Stimulated activated CD8-positive, alpha-beta memory T cell treated with anti-CD3 and anti-CD28 coated beads, Interleukin-7, amount 100 ng/mL, for 4 hours (primary cell): ENCODE measurements around the gene SRGAP1.

Experiments used
- DNase-seq, 2 donors: peaks; one replicate each; pipeline ENCODE4 v3.0.0-alpha.2; 2020; ENCODE audit warnings: low read depth in 2 of 2

SRGAP1 gene

DNA sequence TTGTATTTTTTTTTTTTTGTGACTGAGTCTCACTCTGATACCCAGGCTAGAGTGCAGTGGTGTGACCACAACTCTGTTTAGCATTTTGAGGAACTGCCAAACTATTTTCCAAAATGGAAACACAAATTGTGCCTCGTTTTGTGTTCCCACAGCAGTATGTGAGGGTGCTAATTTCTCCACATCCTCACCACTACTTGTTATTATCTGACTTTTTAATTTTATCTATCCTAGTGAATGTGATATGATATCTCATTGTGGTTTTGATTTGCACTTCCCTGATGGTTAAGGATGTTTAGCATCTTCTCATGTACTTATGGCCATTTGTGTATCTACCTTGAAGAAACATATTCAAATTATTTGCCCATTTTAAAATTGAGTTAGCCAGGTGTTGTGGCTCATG, 62.4 kb downstream of the SRGAP1 start:
- DNase-seq: no peak

- DNase-seq: no peak
Measured at GRCh38 chr12:63907561-63907960, 63.1 kb downstream of the SRGAP1 start.

DNA sequence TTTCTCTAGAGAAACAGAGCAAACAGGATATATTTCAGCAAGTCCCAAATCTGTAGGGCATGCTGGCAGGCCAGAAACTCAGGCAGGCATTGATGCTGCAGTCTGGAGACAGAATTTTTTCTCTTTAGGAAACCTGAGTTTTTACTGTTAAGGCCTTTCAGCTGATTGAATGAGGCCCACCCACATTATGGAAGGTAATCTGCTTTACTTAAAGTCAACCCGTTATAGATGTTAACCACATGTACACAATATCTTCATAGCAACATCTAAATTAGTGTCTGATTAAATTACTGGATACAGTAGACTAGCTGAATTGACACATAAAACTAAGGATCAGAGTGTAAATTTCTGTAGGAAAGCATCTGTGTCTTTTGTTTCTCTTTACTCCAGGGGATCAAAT, 65.2 kb downstream of the SRGAP1 start:
- no peak for DNase-seq

DNA sequence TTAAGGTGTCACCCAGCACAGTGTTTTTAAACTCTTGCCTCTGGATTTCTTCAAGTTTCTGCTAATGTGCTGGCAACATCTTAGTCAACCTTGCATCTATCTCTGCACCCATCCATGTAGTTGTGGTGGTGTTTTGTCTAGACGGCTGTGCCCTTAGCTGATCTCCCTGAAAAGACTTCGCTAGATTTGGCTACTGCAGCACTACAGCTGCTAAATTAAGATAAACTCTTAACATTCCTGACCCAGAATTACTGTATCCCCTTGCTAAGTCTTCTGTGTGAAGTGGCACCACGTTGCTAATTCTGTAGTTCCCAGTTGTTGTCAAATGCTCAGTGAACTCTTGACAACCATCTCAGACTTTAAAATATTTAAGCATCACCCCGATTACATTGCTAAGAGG, 66.8 kb downstream of the SRGAP1 start:
- DNase-seq: no peak

GRCh38 chr12:63912651-63913050, 68.2 kb downstream of the SRGAP1 start:
- DNase-seq: no peak

GRCh38 chr12:63913929-63914328, 69.4 kb downstream of the SRGAP1 start:
- DNase-seq: no peak

DNA sequence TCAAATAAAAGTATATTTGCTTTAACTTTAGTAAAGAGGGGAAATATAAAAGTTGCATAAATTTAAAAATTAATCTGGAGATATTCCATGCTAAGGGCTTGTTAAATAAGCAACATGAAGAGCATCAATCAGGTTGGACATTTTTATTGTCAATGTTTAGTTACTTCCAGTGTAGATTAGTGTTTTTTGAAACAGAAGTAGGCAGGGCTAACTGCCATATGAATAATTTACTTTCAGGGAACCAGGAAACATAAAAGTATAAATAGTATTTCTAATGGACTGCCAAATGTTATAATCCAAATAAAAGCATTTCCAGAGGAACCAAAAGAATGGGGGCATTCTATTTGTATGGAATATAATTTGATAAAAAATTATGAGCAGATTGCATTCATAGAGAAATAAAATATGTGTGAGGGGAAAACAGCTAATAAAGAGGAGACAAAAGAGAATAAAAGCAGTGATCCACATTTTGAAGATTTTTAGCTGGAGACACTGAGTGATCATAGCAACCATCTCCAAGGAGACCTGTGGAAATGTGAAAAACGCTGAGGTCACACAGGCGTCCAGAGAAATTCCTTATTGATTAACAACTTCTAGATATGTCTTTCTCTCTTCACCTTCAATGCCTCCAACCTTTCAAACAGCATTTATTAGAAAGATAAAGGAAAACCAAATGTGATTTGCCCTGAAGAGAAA, 70.8 kb downstream of the SRGAP1 start:
- DNase-seq: no peak

- DNase-seq: no peak
Measured at GRCh38 chr12:63916561-63917476, 72.3 kb downstream of the SRGAP1 start.

DNA sequence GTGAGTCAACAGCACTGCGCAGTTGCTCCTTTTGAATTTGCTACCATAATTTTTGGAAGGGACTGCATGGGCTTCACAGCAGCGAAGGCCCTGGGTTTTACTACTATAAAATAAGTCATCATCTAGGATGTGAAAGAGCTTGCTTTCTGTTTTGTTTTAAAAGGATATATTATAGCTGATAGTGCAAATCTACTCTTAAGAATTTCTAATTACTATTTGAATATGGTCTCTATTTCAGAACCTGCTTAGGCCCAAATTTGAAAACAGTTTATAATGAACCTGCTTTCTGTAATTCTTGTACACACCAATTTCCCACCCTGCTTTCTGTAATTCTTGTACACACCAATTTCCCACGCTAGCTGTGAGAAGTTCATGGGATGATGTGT, 73.0 kb downstream of the SRGAP1 start:
- DNase-seq: no peak

GRCh38 chr12:63917864-63918799, 73.6 kb downstream of the SRGAP1 start:
- no peak for DNase-seq

DNA sequence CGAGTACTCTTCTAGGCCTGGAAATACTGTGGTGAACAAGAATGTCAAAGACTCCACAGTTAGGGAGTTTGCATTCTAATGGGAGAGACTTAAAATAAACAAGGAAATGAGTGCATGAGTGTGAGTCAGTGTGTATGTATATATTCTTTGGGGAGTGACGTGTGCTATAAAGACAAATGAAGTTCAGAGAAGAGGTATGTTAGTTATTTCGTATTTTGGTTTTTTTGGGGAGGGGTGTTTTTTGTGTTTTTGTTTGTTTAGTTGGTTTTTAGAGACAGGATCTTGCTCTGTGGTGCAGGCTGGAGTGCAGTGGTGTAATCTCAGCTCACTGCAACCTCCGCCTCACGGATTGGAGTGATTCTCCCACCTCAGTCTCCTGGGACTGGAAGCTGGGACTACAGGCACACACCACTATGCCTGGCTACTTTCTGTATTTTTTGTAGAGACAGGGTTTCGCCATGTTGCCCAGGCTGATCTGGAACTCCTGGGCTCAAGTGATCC, 74.3 kb downstream of the SRGAP1 start:
- no peak for DNase-seq

- no peak for DNase-seq
Measured at GRCh38 chr12:63919756-63920155, 75.3 kb downstream of the SRGAP1 start.

DNA sequence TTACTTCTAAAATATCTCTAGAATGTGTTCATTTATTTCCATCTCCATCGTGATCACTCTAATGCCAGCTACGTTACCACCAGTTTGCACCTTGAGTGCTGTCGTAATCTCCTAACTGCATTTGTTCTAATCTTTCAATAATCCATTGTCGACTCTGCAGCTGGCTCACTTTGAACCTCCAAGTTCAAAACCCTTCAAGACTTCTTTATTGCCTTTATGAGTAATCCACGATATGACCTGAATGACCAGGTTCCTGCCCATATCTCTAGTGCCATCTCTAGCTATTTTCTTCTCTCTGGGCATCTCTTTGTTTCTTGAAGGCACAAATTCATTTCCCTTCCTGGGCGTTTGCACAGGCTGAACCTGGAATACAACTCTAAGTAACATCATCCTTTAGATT, 76.7 kb downstream of the SRGAP1 start:
- DNase-seq: no peak

GRCh38 chr12:63922474-63922873, 78.0 kb downstream of the SRGAP1 start:
- DNase-seq: no peak

DNA sequence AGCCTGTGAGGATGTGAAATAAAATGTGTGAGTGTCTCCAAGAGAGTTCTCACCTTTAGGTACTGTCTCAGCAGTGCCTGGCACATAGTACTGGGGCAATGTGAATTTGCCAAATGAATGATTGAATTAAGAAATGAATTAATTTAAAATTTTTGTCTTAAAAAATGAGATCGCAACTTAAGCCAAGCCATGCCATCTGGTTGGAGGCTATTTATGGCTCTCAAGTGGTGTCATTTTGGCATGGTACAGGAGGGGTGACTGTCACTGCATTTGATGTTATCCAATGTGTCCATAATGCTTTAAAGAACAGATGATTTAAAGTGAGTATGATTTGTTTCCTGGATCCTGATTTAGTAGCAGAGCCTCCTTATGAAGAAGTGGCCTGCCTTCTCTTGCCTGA, 80.3 kb downstream of the SRGAP1 start:
- DNase-seq: no peak

DNA sequence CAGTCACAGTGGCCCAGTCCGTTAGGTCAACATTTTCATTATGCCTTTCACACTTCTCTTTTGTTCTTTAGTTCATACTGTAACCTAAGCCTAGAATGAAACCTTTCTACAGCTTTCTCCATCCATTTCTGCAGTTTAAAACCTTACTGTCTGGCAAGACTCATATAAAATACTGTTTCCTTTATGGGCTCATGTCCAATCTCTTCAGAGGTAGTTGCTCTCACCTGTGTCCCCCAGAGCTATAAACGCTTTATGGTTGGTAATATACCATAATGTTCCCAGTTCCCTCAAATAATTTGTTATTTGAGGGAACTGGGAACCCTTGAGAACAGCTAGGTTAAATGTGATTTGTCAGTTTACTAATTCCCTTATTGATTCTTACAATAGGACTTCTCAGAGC, 83.0 kb downstream of the SRGAP1 start:
- DNase-seq: no peak

DNA sequence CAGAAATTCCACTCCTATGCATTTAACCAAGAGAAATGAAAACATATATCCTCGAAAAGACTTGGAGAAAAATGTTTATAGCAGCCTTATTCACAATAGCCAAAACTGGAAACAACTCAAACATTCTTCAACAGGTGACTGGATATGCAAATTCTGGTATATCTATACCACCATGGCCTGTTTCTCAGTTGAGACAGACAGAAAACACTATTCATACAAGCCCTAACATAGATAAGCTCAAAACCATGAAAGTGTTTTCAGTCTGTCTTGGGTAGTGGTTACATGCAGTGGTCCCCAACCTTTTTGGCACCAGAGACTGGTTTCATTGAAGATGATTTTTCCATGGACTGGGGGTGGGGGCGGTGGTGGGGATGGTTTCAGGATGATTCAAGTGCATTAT, 83.8 kb downstream of the SRGAP1 start:
- DNase-seq: no peak

- DNase-seq: no peak
Measured at GRCh38 chr12:63929426-63929825, 84.9 kb downstream of the SRGAP1 start.

- no peak for DNase-seq
Measured at GRCh38 chr12:63930971-63931370, 86.5 kb downstream of the SRGAP1 start.

DNA sequence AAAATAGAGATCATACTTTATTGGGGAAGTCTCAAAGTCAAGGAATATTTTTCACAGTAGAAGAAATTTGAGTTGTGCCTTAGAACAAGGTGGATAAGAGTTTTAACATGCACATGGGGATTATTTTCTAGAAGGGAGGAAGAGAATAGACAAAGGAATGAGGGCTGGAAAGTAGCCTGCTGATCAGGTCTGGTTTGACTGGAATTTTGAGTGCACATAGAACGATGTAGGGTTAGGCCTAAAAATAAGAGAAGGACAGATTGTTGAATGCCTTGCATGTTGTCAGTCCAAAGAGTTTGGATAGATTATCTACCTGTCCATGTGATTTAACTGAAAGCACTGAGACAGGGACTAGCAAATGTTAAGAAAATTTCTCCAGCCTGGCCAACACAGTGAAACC, 87.2 kb downstream of the SRGAP1 start:
- DNase-seq: no peak

DNA sequence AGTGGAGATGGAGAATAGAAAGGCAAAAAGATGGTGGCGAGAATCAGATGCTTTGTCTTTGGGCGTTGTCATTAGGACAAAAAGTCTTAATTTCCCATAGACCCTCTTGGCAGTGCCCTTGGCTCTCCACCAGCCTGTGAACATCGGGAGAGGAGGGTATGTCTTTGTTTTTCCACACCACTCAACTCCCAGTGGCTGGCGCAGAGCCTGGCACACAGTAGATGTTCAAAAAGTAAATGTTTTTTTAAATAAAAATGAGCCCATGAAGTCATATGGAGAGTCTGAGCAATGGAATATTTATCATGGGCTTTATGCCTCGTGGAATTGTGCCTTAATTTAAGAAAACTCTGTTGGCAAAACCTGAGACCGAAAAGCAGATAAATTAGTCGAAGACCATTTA, 90.4 kb downstream of the SRGAP1 start:
- no peak for DNase-seq

DNA sequence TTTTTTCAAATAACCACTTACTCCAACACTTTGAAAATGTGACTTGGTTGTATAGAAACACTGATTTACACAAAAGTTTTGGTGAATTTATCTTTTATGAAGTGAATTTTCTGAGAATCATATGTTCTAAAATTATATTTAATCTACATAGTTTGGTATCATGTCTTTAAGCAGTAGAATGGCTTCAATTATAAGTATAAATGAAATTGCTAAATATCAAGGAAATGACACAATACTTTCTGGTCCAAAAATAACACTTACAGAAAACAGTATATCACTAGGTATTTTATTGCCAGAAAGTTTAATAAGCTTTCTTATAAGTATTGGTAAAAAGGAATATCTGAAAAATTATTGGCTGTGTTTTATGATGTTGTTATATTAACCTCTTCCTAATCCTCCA, 90.9 kb downstream of the SRGAP1 start:
- no peak for DNase-seq
